Renal pelvis (tissue), 4 donors: Measurements from ENCODE around the gene AGMAT. TPM values are rescaled to one million over a fixed set of nuclear protein-coding genes. Genes with fewer than 3 reads are reported as not detected.

Experiments used
- DNase-seq: peaks from one replicate; pipeline ENCODE4 v3.0.0-alpha.2; 2013
- polyA plus RNA-seq, 3 donors: library from polyadenylated mRNA; unstranded; fragments of 120-200 nt; gene quantifications; one replicate each; pipeline ENCODE4 v1.2.1, GENCODE V29; 2013; ENCODE audit not compliant: insufficient read length in 3 of 3

Gene AGMAT
- polyA plus RNA-seq, 3 donors: 31.9 to 39.6 (median 35.9) TPM

- peak; percentile 28 for DNase-seq
Observed at GRCh38 chr1:15525050-15526020, 59.5 kb downstream of the AGMAT start.

- peak; percentile 98 for DNase-seq
Observed at GRCh38 chr1:15524283-15525049, 60.4 kb downstream of the AGMAT start.

GRCh38 chr1:15524021-15524282 lies 60.9 kb downstream of the AGMAT start, which contains the start of gene CASP9:
CASP9 (minus strand) TSS chr1:15524215; CDS start chr1:15524200, 15 bp downstream.
- no peak for DNase-seq

- no peak for DNase-seq
Observed at GRCh38 chr1:15523104-15524020, 61.5 kb downstream of the AGMAT start.

GRCh38 chr1:15522551-15522950 lies 62.3 kb downstream of the AGMAT start:
- DNase-seq: no peak

Other genes with a start within 250 kb of the AGMAT start
- gene EFHD2, start 175.2 kb downstream of the AGMAT start, polyA plus RNA-seq: 10 to 100 TPM; 11.8 to 15.6 (median 15.0) TPM
- under 1 TPM; 0.10 to 0.27 (median 0.21) TPM for gene CTRC, start 146.6 kb downstream of the AGMAT start, polyA plus RNA-seq
- under 1 TPM in 2 of 3 donors, not detected in 1; 0.14 to 0.59 TPM for gene CELA2A, start 128.3 kb downstream of the AGMAT start, polyA plus RNA-seq
- gene CELA2B, start 108.9 kb downstream of the AGMAT start, polyA plus RNA-seq: under 1 TPM; 0.31 to 0.90 (median 0.59) TPM
- 10 to 100 TPM; 27.4 to 41.9 (median 33.5) TPM for gene CASP9, start 60.8 kb downstream of the AGMAT start, polyA plus RNA-seq
- gene DNAJC16, start 58.2 kb downstream of the AGMAT start, polyA plus RNA-seq: 10 to 100 TPM; 26.8 to 41.9 (median 37.4) TPM
- gene DDI2, start 32.4 kb upstream of the AGMAT start, polyA plus RNA-seq: 10 to 100 TPM; 16.8 to 25.0 (median 24.2) TPM
- gene PLEKHM2, start 99.3 kb upstream of the AGMAT start, polyA plus RNA-seq: 10 to 100 TPM; 49.5 to 51.4 (median 51.1) TPM
- 1 to 10 TPM; 2.4 to 4.5 (median 3.4) TPM for gene SLC25A34, start 151.2 kb upstream of the AGMAT start, polyA plus RNA-seq
- gene TMEM82, start 157.4 kb upstream of the AGMAT start, polyA plus RNA-seq: 1 to 10 TPM; 4.5 to 6.1 (median 5.2) TPM
- 10 to 100 TPM; 55.1 to 65.3 (median 59.4) TPM for gene FBLIM1, start 173.7 kb upstream of the AGMAT start, polyA plus RNA-seq
- 1 to 10 TPM; 1.1 to 2.7 (median 2.5) TPM for gene UQCRHL, start 222.6 kb upstream of the AGMAT start, polyA plus RNA-seq